ENCODE measurements around the gene MGA. TPM values are rescaled to one million over a fixed set of nuclear protein-coding genes. Genes with fewer than 3 reads are reported as not detected.

Gene MGA
- polyA plus RNA-seq, 1 donor (not counting 4 experiments of a cell fraction or from before 2014, with no cell fraction given): 6.3 TPM

DNA sequence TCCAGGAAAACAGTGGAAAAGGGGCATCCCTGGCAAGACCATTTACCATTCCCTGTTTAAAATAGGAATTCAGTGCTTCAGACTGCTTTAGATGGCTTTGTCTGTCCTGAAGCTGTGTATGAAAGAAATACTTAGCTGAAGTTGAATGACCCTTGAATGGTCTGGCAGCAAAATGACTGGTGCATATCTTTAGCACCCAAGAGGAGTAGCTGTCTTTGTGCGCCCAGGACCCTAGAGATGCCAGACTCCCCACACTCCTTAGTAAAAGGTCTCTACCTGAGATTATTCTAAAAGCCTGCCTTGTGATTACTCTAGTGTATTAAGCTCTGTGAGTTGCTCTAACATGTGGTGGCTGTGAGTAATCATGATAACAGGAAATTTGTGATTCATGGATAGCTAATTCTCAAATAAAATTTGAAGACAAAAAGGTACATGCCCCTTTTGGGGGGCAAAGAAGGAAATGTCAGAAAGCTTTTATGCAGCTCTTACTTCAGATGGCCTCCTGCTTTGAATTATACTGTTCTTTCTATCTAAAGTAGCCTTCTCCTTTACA, 117.3 kb downstream of the MGA start:
- dilution Hi-C loops (cut with MboI; ENCODE audit: extremely low pct_ligation_motif_present, low sequenced_read_pairs): no loop called here
- H3K4me2 ChIP-seq (ENCODE audit: control insufficient read depth, extremely low read depth, insufficient read depth, low read depth, low read length): peak overlapping the region; percentile 86

GRCh38 chr15:41778521-41778920, 118.3 kb downstream of the MGA start:
- no peak overlapping the region for H2AFZ ChIP-seq (ENCODE audit: control insufficient read depth, low read length)
- peaks cover 0 to 5% of the 10 kb centered on the region in 2 experiments for H3K36me3 ChIP-seq (ENCODE audit: control insufficient read depth in 2 of 2, extremely low read depth in 1 of 2, insufficient read depth in 2 of 2, low read length in 2 of 2)
- H3K9me1 ChIP-seq (ENCODE audit: control insufficient read depth, extremely low read depth, insufficient read depth, low read length): no peaks in the 10 kb centered on the region
- H3K4me3 ChIP-seq (ENCODE audit: control insufficient read depth in 2 of 3, extremely low read depth in 1 of 3, insufficient read depth in 2 of 3, low read depth in 1 of 3, low read length in 3 of 3): peak overlapping the region; percentile 15 to 76 (median 72)
- H3K79me2 ChIP-seq (ENCODE audit: control insufficient read depth, insufficient read depth, low read length): peaks cover 82% of the 10 kb centered on the region
- DNase-seq (ENCODE audit: low read depth, low spot score): no peak
- no peaks in the 10 kb centered on the region for H4K20me1 ChIP-seq (ENCODE audit: control insufficient read depth, extremely low read depth, insufficient read depth, low read length)
- peak overlapping the region; percentile 95 for H3K27ac ChIP-seq (ENCODE audit: control insufficient read depth, insufficient read depth, low read length)
- peak overlapping the region; percentile 86 for H3K4me2 ChIP-seq (ENCODE audit: control insufficient read depth, extremely low read depth, insufficient read depth, low read depth, low read length)
- H3K9ac ChIP-seq (ENCODE audit: control insufficient read depth, extremely low read depth, insufficient read depth, low read length): peak overlapping the region; percentile 84
- no peak for TF ChIP-seq EZH2 (IDR thresholded peaks at IDR 0.05; ENCODE audit: low read length)
- TF ChIP-seq, protein P1, sequence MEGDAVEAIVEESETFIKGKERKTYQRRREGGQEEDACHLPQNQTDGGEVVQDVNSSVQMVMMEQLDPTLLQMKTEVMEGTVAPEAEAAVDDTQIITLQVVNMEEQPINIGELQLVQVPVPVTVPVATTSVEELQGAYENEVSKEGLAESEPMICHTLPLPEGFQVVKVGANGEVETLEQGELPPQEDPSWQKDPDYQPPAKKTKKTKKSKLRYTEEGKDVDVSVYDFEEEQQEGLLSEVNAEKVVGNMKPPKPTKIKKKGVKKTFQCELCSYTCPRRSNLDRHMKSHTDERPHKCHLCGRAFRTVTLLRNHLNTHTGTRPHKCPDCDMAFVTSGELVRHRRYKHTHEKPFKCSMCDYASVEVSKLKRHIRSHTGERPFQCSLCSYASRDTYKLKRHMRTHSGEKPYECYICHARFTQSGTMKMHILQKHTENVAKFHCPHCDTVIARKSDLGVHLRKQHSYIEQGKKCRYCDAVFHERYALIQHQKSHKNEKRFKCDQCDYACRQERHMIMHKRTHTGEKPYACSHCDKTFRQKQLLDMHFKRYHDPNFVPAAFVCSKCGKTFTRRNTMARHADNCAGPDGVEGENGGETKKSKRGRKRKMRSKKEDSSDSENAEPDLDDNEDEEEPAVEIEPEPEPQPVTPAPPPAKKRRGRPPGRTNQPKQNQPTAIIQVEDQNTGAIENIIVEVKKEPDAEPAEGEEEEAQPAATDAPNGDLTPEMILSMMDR (optimal IDR thresholded peaks at IDR 0.05 in 1 of 3, IDR thresholded peaks at IDR 0.05 in 1 of 3, conservative IDR thresholded peaks at IDR 0.05 in 1 of 3; ENCODE audit: extremely low read depth in 1 of 3, insufficient read depth in 2 of 3, low read length in 3 of 3): no peak
- no peak for FAIRE-seq
- no peaks in the 10 kb centered on the region for H3K9me3 ChIP-seq (ENCODE audit: control insufficient read depth, low read depth, low read length)
- peaks cover 65% of the 10 kb centered on the region for H3K4me1 ChIP-seq (ENCODE audit: control insufficient read depth, extremely low read depth, insufficient read depth, low read length)
- dilution Hi-C loops (cut with MboI; ENCODE audit: extremely low pct_ligation_motif_present, low sequenced_read_pairs): no loop called here
- H3K27me3 ChIP-seq (ENCODE audit: control insufficient read depth, extremely low read depth, insufficient read depth, low read length): no peaks in the 10 kb centered on the region

More for the DNA sequence above, 117.3 kb downstream of the MGA start:
- no peaks in the 10 kb centered on the region for H3K27me3 ChIP-seq (ENCODE audit: control insufficient read depth, extremely low read depth, insufficient read depth, low read length)
- H3K9me3 ChIP-seq (ENCODE audit: control insufficient read depth, low read depth, low read length): no peaks in the 10 kb centered on the region
- H3K4me1 ChIP-seq (ENCODE audit: control insufficient read depth, extremely low read depth, insufficient read depth, low read length): peaks cover 63% of the 10 kb centered on the region
- DNase-seq (ENCODE audit: low read depth, low spot score) (no peak), FAIRE-seq (peak; percentile 62)
- peak overlapping the region; percentile 84 for H3K9ac ChIP-seq (ENCODE audit: control insufficient read depth, extremely low read depth, insufficient read depth, low read length)
- H3K27ac ChIP-seq (ENCODE audit: control insufficient read depth, insufficient read depth, low read length): peak overlapping the region; percentile 95
- H4K20me1 ChIP-seq (ENCODE audit: control insufficient read depth, extremely low read depth, insufficient read depth, low read length): no peaks in the 10 kb centered on the region
- H3K4me3 ChIP-seq (ENCODE audit: control insufficient read depth in 2 of 3, extremely low read depth in 1 of 3, insufficient read depth in 2 of 3, low read depth in 1 of 3, low read length in 3 of 3): peak overlapping the region; percentile 62 to 76 (median 72)
- H3K79me2 ChIP-seq (ENCODE audit: control insufficient read depth, insufficient read depth, low read length): peaks cover 72% of the 10 kb centered on the region
- no peak overlapping the region for H2AFZ ChIP-seq (ENCODE audit: control insufficient read depth, low read length)
- TF ChIP-seq, protein P1 (optimal IDR thresholded peaks at IDR 0.05 in 1 of 3, IDR thresholded peaks at IDR 0.05 in 1 of 3, conservative IDR thresholded peaks at IDR 0.05 in 1 of 3; ENCODE audit: extremely low read depth in 1 of 3, insufficient read depth in 2 of 3, low read length in 3 of 3): no peak
- H3K36me3 ChIP-seq (ENCODE audit: control insufficient read depth in 2 of 2, extremely low read depth in 1 of 2, insufficient read depth in 2 of 2, low read length in 2 of 2): peaks cover 0 to 5% of the 10 kb centered on the region in 2 experiments
- H3K9me1 ChIP-seq (ENCODE audit: control insufficient read depth, extremely low read depth, insufficient read depth, low read length): no peaks in the 10 kb centered on the region

Measured in keratinocyte (primary cell).